Fibroblast of lung (primary cell): ENCODE data around the gene PRKAR1B. TPM values are rescaled to one million over a fixed set of nuclear protein-coding genes. Genes with fewer than 3 reads are reported as not detected.

ENCODE experiments used
- DNase-seq, 2 donors: peaks; one replicate each; pipeline versions ENCODE4 v3.0.0 to v3.0.0-alpha.2; 2010; ENCODE audit warnings: low read depth in 2 of 2
- H2AFZ ChIP-seq: 2 replicates; pipeline ENCODE4 v1.5.1; 2012; ENCODE audit warnings: low read length, control low read depth, inconsistent platforms
- H3K27ac ChIP-seq: 2 replicates; pipeline ENCODE4 v1.5.1; 2011; ENCODE audit warnings: low read length, control low read depth; ENCODE audit not compliant: insufficient read depth
- H3K27me3 ChIP-seq: 2 replicates; pipeline ENCODE4 v1.5.1; 2011; ENCODE audit warnings: mild to moderate bottlenecking, low read length; ENCODE audit not compliant: control insufficient read depth, insufficient read depth
- H3K36me3 ChIP-seq: 2 replicates; pipeline ENCODE4 v1.5.1; 2011; ENCODE audit warnings: low read length; ENCODE audit not compliant: control insufficient read depth, insufficient read depth
- H3K4me1 ChIP-seq: 2 replicates; pipeline ENCODE4 v1.5.1; 2011; ENCODE audit warnings: low read length; ENCODE audit not compliant: control insufficient read depth, insufficient read depth; ENCODE audit errors: extremely low read depth
- H3K4me2 ChIP-seq: 2 replicates; pipeline ENCODE4 v1.5.1; 2011; ENCODE audit warnings: low read length, control low read depth; ENCODE audit not compliant: insufficient read depth; ENCODE audit errors: extremely low read depth
- H3K4me3 ChIP-seq, 4 experiments: fragments of 200-600 bp in 1 of 4; sonication (generic) in 1 of 4; replicated peaks in 1 of 4; 2 replicates each; pipeline ENCODE4 v1.5.1; 2011 to 2016; ENCODE audit warnings: low read length in 4 of 4, low read depth in 3 of 4, mild to moderate bottlenecking in 3 of 4, control low read depth in 2 of 4, inconsistent platforms in 1 of 4, mixed read lengths in 1 of 4; ENCODE audit not compliant: insufficient read depth in 1 of 4; ENCODE audit errors: control extremely low read depth in 1 of 4
- H3K79me2 ChIP-seq: 2 replicates; pipeline ENCODE4 v1.5.1; 2012; ENCODE audit warnings: mild to moderate bottlenecking, low read length, inconsistent platforms; ENCODE audit not compliant: control insufficient read depth, insufficient read depth
- H3K9ac ChIP-seq: 2 replicates; pipeline ENCODE4 v1.5.1; 2011; ENCODE audit warnings: mild to moderate bottlenecking, low read length, control low read depth; ENCODE audit not compliant: insufficient read depth
- H3K9me3 ChIP-seq: 2 replicates; pipeline ENCODE4 v1.5.1; 2012; ENCODE audit warnings: low read depth, low read length; ENCODE audit not compliant: control insufficient read depth, insufficient read depth
- H4K20me1 ChIP-seq: 2 replicates; pipeline ENCODE4 v1.5.1; 2011; ENCODE audit warnings: low read length; ENCODE audit not compliant: control insufficient read depth, insufficient read depth; ENCODE audit errors: extremely low read depth
- CTCF ChIP-seq, 2 donors: IDR thresholded peaks in 1 of 2; conservative IDR thresholded peaks in 1 of 2; 1 replicate in 1 of 2; 2 replicates in 1 of 2; pipeline ENCODE4 v1.5.1; 2011 to 2012; ENCODE audit warnings: low read length in 2 of 2, control low read depth in 1 of 2, inconsistent platforms in 1 of 2, low read depth in 1 of 2, mild to moderate bottlenecking in 1 of 2
- EZH2 ChIP-seq: IDR thresholded peaks from 2 replicates; pipeline ENCODE4 v1.5.1; 2012; ENCODE audit warnings: low read length, control low read depth, mild to moderate bottlenecking; ENCODE audit errors: missing control alignments
- polyA plus RNA-seq, 2 donors: library from polyadenylated mRNA; depleted of rRNA in 1 of 2; stranded (reverse) in 1 of 2; unstranded in 1 of 2; fragments of >200 nt; gene quantifications; 2 replicates each; pipeline ENCODE4 v1.2.1, GENCODE V29; 2011 to 2012; ENCODE audit warnings: missing spikeins in 1 of 2
- total RNA-seq: library from RNA; depleted of rRNA; stranded (reverse); fragments of >200 nt; gene quantifications from 2 replicates; pipeline ENCODE4 v1.2.1, GENCODE V29; 2014

Gene PRKAR1B
- total and polyA plus RNA-seq, 2 donors (not counting 1 experiment from before 2014, with no cell fraction given), result 12.7 to 14.5 TPM

- Histone ChIP-seq H3K27me3 (no peaks in the 10 kb centered on the region), H2AFZ (no peak overlapping the region), H3K79me2 (peaks cover 4% of the 10 kb centered on the region), H3K4me3 (no peak overlapping the region), H3K9ac (no peak overlapping the region), H3K36me3 (peaks cover 4% of the 10 kb centered on the region), H3K27ac (no peak overlapping the region), H4K20me1 (no peaks in the 10 kb centered on the region), H3K4me1 (no peaks in the 10 kb centered on the region), H3K4me2 (no peak overlapping the region), H3K9me3 (no peaks in the 10 kb centered on the region)
- TF ChIP-seq EZH2 (no peak), CTCF (conservative IDR thresholded peaks at IDR 0.05 in 1 of 2, IDR thresholded peaks at IDR 0.05 in 1 of 2; ENCODE audit: low read depth in 1 of 2, low read length in 2 of 2) (no peak)
- DNase-seq, result no peak
These were observed 15.7 kb upstream of the PRKAR1B start for GRCh38 chr7:742791-743190.

GRCh38 chr7:741850-742249, 14.8 kb upstream of the PRKAR1B start:
- no peak for TF ChIP-seq EZH2
- TF ChIP-seq CTCF (conservative IDR thresholded peaks at IDR 0.05 in 1 of 2, IDR thresholded peaks at IDR 0.05 in 1 of 2; ENCODE audit: low read depth in 1 of 2, low read length in 2 of 2), result no peak
- no peak overlapping the region for H3K9ac ChIP-seq
- H2AFZ ChIP-seq, result no peak overlapping the region

GRCh38 chr7:741191-741671, 14.2 kb upstream of the PRKAR1B start:
- Histone ChIP-seq H3K9ac (no peak overlapping the region), H3K4me1 (no peaks in the 10 kb centered on the region), H3K9me3 (no peaks in the 10 kb centered on the region), H3K36me3 (peaks cover 4% of the 10 kb centered on the region), H3K4me3 (no peak overlapping the region), H3K27me3 (no peaks in the 10 kb centered on the region), H4K20me1 (no peaks in the 10 kb centered on the region), H2AFZ (no peak overlapping the region), H3K27ac (no peak overlapping the region), H3K4me2 (no peak overlapping the region), H3K79me2 (peaks cover 4% of the 10 kb centered on the region)
- TF ChIP-seq CTCF (conservative IDR thresholded peaks at IDR 0.05 in 1 of 2, IDR thresholded peaks at IDR 0.05 in 1 of 2; ENCODE audit: low read depth in 1 of 2, low read length in 2 of 2) (no peak), EZH2 (no peak)
- no peak for DNase-seq

More at GRCh38 chr7:741850-742249, 14.8 kb upstream of the PRKAR1B start:
- Histone ChIP-seq H3K79me2 (peaks cover 2% of the 10 kb centered on the region), H3K36me3 (peaks cover 4% of the 10 kb centered on the region), H3K27me3 (no peaks in the 10 kb centered on the region), H3K4me3 (no peak overlapping the region), H3K4me2 (no peak overlapping the region), H3K27ac (no peak overlapping the region), H3K9me3 (no peaks in the 10 kb centered on the region), H4K20me1 (no peaks in the 10 kb centered on the region), H3K4me1 (no peaks in the 10 kb centered on the region)
- DNase-seq, result no peak
